Stimulated activated CD4-positive, alpha-beta T cell treated with anti-CD3 and anti-CD28 coated beads, Interleukin-1b, Interleukin-23, amount 100 ng/mL, for 24 hours (primary cell): Measurements from ENCODE around the gene MRPL55.
"Not testable (repeated sequence)": the region's sequence is repeated elsewhere in the genome, so short reads cannot be mapped to it uniquely, and the experiment has no call there.

Experiments used
- DNase-seq, 4 experiments: peaks; one replicate each; pipeline ENCODE4 v3.0.0-alpha.2; 2020; ENCODE audit warnings: low read depth in 4 of 4, low spot score in 1 of 4

MRPL55 gene

DNA sequence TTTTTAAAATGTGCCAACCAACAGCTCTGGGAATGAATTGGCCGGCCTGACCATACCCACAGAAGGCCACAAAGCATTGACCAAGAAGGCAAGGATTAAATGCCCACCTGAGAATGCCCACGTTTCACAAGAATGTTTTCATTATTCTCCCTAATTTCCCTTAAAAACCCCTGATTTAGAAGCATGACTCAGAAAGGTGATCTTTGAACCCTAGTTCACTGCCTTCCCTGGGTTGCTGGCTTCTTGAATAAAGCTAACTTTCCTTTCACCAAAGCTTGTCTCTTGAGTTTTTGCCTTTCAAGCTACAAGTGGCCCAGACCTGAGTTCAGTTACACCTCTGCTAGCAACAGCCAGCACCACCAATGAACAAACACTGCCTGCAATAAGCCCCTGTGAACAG lies 14.4 kb upstream of the MRPL55 start:
- no peak for DNase-seq

DNA sequence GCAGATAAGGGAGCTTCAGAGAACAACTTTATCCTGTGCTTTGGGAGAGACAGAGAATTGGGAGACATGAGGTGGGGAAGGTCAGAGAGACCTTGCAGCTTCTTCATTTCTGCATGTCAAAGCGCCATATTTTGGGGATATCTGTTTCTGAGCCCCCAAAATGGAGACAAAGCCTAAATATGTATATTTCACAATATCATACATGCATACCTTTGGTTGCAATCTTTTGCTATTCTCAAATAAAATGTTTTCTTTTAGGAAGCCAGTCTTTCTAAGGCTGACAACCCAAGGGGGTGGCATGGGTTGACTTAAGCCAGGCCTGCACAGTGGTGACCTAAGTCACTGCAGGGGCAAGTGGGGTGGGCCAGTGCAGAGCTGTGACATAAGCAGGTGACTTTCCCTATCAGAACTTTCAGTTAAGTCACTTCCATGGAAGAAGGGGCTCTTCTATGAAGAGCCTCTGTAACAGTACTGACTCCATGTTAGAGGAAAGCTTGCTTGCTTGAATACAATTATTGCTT lies 13.9 kb upstream of the MRPL55 start:
- DNase-seq = no peak

DNA sequence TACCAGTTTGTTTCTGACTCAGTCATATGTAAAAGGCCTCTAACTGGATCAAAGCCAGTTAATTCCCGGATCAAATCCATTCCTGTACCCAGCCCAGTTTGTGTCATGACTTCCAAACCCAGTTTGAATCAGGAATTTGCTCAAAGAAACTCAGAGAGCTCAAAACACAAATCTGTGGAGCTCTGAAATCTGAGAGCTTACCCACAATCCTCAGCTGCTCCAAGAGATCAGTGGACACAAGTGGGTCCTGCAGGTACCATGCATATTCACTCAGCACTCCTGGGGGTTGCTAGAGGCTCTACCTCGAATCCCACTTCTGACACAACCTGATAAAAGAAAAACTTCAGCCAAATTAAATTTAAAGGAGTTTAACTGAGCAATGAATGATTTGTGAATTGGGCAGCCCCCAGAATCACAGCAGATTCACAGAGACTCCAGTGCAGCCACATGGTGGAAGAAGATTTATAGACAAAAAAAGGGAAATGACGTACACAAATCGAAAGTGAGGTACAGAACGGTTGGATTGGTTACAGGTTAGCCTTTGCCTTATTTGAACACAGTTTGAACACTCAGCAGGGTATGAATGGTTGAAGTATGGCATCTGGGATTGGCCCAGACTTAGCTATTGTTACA lies 11.9 kb upstream of the MRPL55 start:
- DNase-seq = no peak

DNA sequence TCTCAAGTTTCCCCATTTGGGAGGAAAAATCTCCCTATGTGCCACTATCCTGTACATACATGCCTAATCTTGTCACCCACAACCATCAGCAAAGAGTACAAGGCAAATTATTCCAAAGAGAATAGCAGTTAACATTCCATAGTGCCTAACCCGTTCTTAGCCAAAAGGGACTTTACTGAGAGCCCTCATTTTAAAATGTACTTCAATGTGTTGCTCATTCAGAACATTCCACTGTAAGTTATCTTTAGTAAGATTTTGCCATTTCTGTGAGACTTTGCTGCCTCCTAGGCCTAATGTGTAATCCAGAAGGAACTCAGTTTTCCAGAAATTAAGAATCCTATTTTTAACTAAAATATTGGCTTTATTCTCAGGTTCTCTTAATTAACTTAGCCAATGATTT lies 11.3 kb upstream of the MRPL55 start:
- no peak for DNase-seq

DNA sequence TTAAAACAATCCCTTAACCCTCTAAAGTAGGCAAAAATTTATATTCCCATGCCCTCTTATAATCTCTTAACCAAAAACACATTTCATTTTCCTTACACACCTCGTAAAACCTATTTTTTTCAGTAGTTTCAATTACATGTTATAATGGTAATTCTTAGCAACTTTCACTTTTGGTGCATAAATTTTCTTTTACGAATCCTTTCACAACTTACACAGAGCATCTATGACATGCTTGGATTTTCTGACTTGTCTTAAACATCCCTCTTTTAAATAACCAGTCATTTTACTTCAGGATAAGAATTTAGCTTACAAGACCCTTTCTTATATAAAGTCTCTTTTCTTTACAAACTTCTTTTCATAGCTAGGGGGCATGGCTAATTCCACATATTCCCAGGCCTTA lies 8.9 kb upstream of the MRPL55 start:
- DNase-seq = no peak

DNA sequence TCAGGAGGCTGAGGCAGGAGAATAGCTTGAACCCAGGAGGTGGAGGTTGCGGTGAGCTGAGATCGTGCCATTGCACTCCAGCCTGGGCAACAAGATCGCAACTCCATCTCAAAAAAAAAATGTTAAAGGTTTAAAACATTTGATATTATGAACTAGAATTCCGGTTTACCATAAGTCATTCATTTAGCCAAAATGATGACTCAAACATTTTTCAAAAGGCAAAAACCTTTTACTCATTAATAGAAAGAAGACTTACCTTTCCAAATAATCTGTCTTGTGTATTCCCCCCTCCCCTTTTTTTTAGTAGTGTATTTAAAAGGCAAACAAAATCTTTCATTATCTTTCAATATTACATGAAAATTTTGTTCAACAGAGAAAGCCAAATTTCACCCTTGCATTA lies 8.2 kb upstream of the MRPL55 start:
- DNase-seq = no peak

DNA sequence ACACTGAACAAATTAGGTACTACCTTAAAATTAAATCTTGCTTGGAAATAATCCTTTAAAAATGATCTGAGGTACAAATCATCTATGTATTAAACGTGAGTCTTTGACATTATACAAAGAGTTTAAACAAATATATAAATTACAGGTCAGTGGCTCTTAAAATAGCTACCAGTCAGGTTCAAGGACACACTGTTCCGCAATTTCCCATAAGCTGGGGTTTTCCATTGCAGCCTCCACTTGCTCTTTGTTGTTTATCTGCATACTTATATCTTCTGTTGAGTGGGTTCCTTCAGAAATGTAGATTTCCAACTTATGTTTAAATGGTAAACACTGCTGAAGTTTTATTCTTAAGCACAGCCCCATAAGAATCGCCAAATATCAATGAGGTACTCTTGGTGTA lies 5.7 kb upstream of the MRPL55 start:
- DNase-seq = no peak

DNA sequence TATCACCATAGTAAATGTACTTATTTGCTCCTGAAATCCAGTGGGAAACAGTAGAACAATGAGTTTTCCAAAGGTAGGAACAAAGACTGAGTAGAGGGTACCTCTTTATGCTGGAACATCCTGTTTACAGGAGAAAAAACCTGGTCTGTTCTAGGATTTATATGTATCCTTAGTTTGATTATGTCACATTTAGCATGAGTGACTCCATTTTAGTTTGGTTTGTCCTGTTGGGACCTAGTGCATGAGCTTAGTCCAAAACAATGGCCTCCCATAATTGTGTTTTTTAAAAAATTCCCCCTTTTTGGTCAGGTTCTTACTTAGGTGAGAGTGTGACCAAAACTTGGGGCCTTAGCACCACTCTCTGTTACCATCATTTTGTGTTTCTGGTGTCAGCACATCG lies 3.5 kb upstream of the MRPL55 start:
- no peak for DNase-seq

DNA sequence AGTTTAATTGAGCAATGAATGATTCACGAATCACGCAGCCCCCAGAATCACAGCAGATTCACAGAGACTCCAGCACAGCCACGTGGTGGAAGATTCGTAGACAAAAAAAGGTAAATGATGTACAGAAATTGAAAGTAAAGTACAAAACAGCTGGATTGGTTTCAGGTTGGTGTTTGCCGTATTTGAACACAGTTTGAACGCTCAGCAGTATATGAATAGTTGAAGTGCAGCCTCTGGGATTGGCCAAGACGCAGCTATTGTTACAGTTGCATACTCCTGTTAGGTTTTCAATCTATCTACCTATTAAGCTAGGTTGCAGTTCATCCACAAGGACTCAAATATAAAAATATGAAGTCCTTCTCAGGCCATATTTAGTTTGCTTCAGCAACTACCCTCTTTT lies 3.1 kb upstream of the MRPL55 start:
- DNase-seq = no peak

DNA sequence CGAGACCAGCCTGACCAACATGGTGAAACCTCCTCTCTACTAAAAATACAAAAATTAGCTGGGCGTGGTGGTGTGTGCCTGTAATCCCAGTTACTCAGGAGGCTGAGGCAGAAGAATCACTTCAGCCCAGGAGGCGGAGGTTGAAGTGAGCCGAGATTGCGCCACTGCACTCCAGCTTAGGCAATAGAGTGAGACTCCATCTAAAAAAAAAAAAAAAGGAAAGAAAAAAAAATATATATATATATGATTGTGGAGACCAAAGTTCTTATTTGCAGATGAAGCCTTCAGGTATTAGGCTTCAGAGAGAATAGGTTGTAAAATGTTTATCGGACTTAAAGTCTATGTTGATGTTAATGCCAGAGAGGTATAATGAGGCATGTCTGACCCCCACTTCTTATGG lies 2.2 kb upstream of the MRPL55 start:
- not testable (repeated sequence) for DNase-seq

DNA sequence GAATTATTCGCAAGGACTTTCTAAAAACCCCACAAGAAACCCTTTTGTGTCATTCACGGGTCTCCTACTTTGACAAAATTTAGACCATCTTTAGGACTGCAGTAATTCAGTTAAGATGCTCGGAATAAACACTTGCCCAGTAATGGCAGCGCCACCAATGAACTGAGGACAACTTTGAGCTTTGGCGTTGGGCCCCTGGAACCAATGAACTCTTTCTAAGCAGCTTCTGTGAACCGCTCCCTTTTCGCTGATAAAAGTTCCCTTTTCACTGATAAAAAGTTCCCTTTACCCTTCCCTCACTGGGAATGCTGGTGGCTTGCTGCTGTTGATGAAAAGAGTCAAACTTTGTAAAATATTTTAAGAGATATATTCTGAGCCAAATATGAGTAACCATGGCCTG lies 1.5 kb upstream of the MRPL55 start:
- DNase-seq = no peak

DNA sequence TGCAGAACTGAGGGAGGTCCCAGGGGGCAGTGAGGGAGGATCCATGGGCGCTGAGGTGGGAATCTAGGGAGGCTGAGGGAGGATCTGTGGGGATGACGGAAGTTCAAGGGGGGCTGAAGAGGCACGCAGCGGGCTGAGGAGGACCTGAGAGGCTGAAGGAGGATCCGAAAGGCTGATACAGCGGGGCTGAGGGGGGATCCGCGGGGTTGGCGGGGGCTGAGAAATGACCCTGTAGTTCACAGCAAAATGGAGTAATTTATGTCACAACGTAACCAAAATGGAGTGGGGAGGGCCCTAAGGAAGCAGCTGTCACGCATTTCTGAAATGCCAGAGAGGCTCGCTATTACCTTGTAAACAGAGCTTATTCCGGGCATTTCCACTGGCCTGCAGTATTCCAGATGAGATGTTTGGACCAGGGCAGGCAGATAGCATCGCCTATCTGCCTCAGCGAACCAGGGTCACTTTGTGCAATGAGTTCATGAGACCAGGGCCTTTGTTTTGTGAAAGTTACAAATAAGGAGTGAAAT lies 926 bp upstream of the MRPL55 start:
- no peak for DNase-seq

DNA sequence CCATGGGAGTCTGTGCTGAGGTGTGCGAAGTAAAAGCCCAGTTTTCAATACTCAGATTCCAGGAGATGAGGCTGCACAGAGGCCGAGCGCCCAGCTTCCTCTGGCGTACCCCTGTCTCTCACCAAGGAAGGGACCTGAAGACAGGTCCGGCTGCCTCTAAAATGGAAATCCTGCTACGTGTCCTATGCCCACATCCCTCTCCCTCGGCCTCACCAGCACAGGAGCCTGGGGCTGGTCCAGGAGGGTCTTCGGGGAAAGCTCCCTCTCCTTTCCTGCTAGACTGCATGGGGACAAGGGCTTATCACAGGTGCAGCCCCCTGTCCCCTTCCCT lies 392 bp downstream of the MRPL55 start:
- DNase-seq = no peak

DNA sequence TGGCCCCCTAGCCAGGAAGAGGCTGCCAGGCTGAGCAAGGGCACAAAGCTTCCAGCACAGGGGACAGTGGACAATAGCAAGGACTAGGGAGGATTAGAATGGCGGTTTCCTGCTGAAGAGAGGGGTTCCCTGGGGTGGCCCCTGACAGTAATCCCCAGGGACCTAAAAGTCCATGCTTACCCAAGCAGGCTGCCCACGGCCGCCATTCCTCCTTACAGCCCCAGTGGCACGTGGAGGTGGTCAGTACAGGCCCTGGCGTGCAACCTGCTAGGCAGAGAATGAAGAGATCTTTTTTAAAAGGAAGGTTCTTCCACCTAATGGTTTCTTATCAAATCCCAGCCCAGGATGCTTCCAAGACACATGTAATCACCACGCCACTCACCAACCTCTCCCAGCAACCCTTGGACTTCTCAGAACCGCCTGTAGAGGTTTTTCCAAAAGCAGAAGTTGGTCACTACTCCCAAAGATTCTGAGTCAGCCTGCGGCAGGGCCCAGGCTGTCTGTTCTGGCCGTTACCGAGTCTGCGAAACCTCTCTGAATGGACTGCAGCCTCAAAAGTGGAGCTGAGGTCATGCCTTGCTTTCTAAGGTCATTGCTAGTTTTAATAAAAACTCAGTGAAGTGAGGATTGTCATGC lies 926 bp downstream of the MRPL55 start:
- no peak for DNase-seq

DNA sequence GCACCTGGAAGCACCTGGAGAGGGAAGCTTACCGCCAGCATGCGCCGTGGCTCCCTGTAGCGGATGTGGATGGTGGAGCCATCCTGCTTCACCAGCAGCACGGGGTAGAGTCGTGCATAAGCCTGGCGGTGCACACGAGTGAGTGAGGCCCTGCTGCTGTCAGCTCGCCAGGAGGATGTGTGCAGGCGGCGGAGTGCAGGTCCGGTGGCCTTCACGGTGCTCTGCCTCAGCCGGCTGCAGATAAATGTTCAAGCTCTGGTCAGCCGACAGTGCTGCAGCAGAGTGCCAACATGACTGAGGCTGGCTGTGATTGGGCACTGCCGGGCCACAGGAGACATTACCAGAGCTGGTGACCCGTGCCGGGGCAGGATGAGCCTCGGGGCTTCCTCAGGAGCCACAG lies 1.5 kb downstream of the MRPL55 start:
- no peak for DNase-seq

DNA sequence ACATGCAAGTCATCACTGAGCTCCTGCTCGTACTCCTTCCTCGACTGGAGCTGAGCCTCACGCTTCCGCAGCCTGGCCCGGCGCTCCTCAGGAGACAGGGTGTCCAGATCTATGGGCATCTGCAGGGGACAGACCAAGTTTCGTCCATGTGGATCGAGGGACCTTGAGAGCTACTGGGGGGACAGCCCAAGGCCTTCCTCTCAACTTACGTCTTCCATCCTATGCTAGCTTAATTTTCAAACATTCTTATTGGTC lies 2.4 kb downstream of the MRPL55 start:
- no peak for DNase-seq

DNA sequence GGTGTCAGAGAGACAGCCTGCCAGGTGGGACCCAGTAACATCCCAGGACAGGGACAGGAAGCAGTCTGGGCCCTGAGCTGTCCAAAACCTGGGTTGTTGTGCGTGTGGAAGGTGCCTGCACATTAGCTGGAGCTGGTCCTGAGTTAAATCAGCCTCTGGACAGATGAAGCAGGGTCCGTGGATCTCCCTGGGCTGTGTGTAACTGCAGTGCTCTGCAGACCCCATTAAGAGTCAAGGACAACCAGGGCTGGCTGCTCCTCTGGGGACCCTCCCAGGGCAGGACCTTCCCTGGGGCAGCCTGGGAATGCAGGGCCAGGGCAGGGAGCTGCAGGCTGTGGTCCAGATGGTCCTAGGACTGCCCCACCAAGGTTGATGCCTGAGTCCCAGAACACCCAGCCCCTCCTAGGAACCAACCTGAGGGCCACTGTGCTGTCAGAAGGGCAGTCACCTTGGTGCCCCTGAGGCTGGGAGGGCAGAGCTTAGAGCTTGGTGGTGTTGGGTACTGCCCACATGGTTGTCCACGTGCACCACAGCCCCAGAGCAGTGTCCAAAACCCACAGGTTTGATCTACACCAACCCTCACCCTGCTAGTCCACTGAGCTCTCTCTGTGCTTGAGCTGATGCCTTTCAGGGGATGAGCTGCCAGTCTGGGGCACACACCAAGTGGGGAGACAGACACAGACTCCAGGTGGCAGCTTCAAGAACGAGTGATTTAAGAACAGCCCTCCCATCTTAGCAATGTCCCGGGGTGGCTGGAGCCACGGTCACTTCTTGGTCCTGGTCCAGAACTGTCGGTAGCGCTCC lies 2.9 kb downstream of the MRPL55 start:
- DNase-seq = no peak

DNA sequence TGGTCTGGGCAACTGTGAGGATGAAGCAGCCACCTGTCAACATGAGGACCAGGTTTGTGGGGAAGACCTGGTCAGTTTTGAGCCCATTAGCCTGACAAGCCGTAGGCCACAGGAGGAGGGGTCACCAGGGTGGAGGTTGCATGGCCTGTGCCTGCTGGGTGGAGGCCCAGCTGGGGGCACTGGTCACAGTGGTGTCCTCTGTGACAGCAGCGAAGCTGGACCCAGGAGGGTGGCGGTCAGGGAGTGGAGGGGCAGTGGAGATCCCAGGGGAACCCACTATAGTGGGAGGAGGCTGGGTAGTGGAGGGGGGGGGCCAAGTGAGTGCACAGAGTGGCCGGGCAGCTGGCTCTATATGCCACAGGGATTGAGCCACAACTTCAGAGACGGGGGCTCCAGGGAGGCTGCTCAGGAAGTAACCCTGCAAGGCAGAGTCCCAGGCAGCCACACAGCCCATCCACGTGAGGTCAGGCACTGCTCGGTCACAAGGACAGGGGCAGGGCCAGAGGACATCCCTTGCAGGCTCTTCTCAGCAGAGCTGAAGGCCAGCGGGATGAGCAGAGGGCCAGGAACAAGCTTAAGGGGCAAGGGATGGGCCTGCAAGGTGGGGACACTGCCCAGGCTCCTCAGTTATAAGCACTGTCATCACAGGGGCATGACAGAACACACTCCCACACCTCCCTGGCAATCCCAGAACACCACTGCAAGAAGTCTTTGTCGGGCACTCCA lies 3.7 kb downstream of the MRPL55 start:
- no peak for DNase-seq

DNA sequence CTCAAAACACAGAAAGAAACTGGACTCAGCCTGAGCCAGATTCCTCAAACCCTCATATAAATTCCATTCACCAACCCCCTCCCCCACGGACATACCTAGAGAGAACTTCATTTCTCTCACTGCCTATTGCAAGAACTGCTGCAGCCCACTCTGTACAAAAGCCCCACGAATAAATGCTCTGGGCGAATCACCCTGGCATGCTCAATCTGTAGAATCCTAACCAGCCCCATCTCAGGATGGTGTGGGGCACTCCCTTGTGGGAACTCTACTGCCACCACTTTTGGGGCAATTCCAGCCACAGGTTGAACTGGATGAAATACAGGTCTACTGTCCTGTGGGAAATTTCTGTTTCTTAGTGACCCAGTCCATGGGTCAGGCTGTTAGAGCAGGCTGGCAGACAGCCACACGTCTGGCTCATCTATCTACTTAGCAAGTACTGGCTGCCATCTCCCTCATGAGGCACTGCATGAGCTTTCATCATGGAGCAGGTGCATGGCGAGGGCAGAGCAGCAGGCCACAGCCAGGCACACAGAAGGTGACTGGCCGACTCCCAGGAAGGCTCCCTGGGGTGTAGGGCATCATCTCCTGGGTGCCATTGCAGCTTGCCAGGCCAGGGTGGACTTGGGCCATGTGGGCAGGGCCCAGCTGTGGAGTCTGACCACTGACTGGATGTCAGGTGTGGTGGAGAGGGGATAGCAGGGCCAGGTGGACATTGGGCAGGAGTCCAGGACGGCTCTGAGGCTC lies 4.4 kb downstream of the MRPL55 start:
- DNase-seq = no peak

DNA sequence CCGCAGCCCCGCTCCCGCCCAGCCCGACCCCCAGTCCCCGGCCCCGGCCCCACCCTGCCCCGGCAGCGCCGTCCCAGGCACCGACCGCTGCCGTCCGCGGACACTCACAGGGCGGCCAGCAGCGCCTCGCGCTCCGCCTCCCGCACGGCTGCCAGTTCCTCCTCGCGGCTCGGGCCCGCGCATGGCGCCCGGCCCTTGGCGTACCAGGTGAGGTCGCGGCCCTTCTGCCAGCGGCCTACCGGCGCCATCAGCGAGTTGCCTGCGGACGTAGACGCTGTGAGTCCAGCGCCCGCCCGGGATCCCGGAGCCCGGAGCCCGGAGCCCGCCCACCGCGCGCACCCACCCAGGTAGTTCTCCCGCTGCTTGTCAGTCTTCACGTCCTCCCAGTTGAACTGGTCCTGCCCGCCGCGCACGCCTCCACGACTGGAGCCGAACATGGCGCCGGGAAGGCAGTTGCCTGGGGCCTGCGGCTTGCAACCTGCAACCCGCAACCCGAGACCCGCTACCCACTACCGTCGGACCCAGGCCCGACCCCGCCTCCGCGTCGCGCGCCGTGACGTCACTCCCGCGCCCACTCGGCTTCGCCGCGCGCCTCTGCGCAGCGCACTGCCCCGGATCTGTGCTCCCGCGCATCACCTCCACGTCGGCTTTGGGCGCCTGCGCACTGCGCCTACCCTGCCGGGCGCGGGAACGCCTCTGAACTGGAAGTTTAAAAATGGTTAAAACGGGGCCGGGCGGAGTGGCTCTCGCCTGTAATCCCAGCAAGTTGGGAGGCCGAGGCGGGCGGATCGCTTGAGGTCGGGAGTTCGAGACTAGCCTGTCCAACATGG lies 6.1 kb downstream of the MRPL55 start, which contains the start of gene C1orf35:
Gene C1orf35 (minus strand): TSS at position 535 of the 830 bp plus-strand sequence. CDS start 98 bp downstream, at position 437.
- peak; percentile 91 to 96 (median 92) for DNase-seq
